Thymus (tissue), 11 donors: Measurements from ENCODE around the gene PARD3. TPM values are rescaled to one million over a fixed set of nuclear protein-coding genes. Genes with fewer than 3 reads are reported as not detected.

ENCODE experiments used
- DNase-seq, 9 donors: peaks; one replicate each; pipeline ENCODE4 v3.0.0-alpha.2; 2013; ENCODE audit warnings: low spot score in 9 of 9, low read depth in 6 of 9, missing footprints in 1 of 9
- H3K27ac ChIP-seq, 2 donors: one replicate each; pipeline ENCODE4 v1.5.1; 2013; ENCODE audit warnings: control low read depth in 1 of 2, low read depth in 1 of 2, low read length in 1 of 2, mild to moderate bottlenecking in 1 of 2, moderate library complexity in 1 of 2
- H3K27me3 ChIP-seq, 2 donors: one replicate each; pipeline ENCODE4 v1.5.1; 2013; ENCODE audit warnings: low read length in 1 of 2; ENCODE audit not compliant: control insufficient read depth in 2 of 2, insufficient read depth in 1 of 2
- H3K36me3 ChIP-seq, 2 donors: one replicate each; pipeline ENCODE4 v1.5.1; 2013; ENCODE audit warnings: low read length in 1 of 2, mild to moderate bottlenecking in 1 of 2, moderate library complexity in 1 of 2; ENCODE audit not compliant: control insufficient read depth in 2 of 2, insufficient read depth in 2 of 2
- H3K4me1 ChIP-seq, 2 donors: one replicate each; pipeline ENCODE4 v1.5.1; 2013; ENCODE audit warnings: low read length in 2 of 2; ENCODE audit not compliant: control insufficient read depth in 2 of 2, insufficient read depth in 2 of 2
- H3K4me3 ChIP-seq, 2 donors: one replicate each; pipeline ENCODE4 v1.5.1; 2013; ENCODE audit warnings: low read length in 2 of 2, control low read depth in 1 of 2, mild to moderate bottlenecking in 1 of 2
- H3K9me3 ChIP-seq, 2 donors: one replicate each; pipeline ENCODE4 v1.5.1; 2013; ENCODE audit warnings: low read length in 1 of 2, mild to moderate bottlenecking in 1 of 2; ENCODE audit not compliant: control insufficient read depth in 2 of 2, insufficient read depth in 1 of 2
- WGBS: extraction: QIAGEN DNeasy Blood & Tissue Kit; methylation state at CpG from one replicate; pipeline ENCODE4 v1.1.7; 2013; 5-methylcytosine and 5-hydroxymethylcytosine counted together
- polyA plus RNA-seq: library from polyadenylated mRNA; stranded (reverse); fragments of 200-250 nt; gene quantifications from one replicate; pipeline ENCODE4 v1.2.3, GENCODE V29; 2013
- total RNA-seq: library from RNA; stranded (reverse); fragments of 120-200 nt; gene quantifications from one replicate; pipeline ENCODE4 v1.2.4, GENCODE V29; 2013
- donor health status: healthy.

Gene PARD3
- total and polyA plus RNA-seq, 2 donors = 13.3 to 23.5 TPM

DNA sequence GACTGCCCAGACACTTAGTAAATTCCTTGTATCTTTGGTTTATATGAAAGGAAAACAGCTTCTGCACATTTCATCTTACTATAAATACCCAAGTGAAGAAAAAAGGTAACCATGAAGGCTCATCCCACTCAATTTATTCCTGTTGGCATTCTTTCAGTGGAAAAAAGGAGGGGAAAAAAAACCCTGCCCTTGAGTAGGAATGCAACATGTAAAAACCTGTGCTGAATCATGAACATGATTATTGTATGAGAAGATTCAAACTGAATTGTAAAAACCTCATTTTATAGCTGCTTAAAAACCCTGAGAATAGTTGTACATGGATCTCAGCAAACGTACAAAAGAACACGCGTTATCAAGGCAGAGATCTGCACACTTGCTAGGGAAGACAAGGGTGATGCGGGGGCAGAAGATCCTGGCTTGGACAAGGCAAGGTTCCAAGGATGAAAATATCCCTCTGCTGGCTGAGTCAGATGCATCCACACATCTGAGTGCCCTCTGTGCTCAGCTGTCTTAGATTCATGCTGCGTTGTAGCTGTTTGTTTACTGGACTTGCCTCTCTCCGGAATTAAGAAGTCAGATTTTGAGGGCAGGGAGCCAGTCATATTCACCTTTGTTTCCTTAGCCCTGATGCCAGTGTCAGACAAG is 658.2 kb downstream of the PARD3 start:
- no peak overlapping the region for H3K27ac ChIP-seq
- no peaks in the 10 kb centered on the region for H3K4me1 ChIP-seq
- no peaks in the 10 kb centered on the region for H3K9me3 ChIP-seq
- no peaks in the 10 kb centered on the region for H3K36me3 ChIP-seq
- WGBS = 96% methylated on average over 6 of the region's 6 CpGs
- no peak overlapping the region for H3K4me3 ChIP-seq
- DNase-seq = no peak
- no peaks in the 10 kb centered on the region for H3K27me3 ChIP-seq

GRCh38 chr10:34155812-34156211 is 659.3 kb downstream of the PARD3 start:
- Histone ChIP-seq H3K36me3 (no peaks in the 10 kb centered on the region), H3K4me3 (no peak overlapping the region), H3K9me3 (no peaks in the 10 kb centered on the region), H3K27ac (no peak overlapping the region), H3K4me1 (no peaks in the 10 kb centered on the region), H3K27me3 (no peaks in the 10 kb centered on the region)
- WGBS = 84% methylated on average over 3 of the region's 3 CpGs
- no peak for DNase-seq

DNA sequence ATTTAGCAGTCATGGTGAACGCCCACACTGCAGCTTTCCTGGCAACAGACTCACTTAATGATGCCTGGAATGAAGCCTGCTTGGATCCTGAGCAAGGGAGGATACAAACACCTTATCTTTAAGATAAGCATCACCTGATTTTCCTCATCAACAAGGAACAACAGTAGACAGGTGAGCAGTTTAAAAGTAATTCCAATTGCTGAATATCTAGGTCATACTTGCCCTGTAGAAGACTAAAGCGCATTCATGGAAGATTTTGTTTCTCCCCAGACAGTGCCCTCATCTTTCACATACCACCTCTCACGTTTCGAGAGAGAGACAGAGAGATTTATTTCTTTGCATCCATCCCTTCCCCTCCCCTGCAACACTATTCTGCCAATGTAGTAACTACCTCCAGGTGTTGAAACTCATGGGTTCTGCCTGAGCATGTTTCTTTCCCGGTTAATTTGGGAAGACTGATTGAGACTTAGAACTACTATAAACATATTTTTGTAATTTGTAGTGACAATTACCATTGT is 660.7 kb downstream of the PARD3 start:
- H3K4me3 ChIP-seq = no peak overlapping the region
- WGBS = 87% methylated on average over 5 of the region's 5 CpGs
- H3K4me1 ChIP-seq = no peaks in the 10 kb centered on the region
- no peaks in the 10 kb centered on the region for H3K27me3 ChIP-seq
- H3K9me3 ChIP-seq = no peaks in the 10 kb centered on the region
- no peaks in the 10 kb centered on the region for H3K36me3 ChIP-seq
- DNase-seq = no peak
- H3K27ac ChIP-seq = no peak overlapping the region

- 97% methylated on average over 4 of the region's 4 CpGs for WGBS
Observed at GRCh38 chr10:34153663-34154382, 661.3 kb downstream of the PARD3 start.

DNA sequence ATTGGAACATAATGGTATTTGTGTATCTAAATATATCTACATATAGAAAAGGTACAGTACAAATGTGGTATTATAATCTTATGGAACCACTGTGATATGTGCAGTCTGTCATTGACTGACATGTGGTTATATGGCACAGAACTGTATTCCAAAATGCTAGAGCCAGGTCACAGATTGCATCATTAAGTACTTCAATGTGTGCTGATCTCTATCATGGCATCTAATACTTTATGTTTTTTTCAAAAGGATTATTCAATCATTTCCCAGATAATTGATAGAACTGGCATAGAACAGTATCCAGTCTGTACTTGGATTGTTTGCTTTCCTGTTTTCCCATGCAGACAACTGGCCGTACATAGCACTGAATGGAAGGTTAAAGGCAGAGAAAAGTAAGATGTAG is 662.7 kb downstream of the PARD3 start:
- Histone ChIP-seq H3K27ac (no peak overlapping the region), H3K4me3 (no peak overlapping the region), H3K4me1 (no peaks in the 10 kb centered on the region), H3K27me3 (no peaks in the 10 kb centered on the region), H3K36me3 (no peaks in the 10 kb centered on the region), H3K9me3 (no peaks in the 10 kb centered on the region)
- no peak for DNase-seq
- 48% methylated on average over 1 of the region's 1 CpG for WGBS

More at GRCh38 chr10:34153663-34154382, 661.3 kb downstream of the PARD3 start:
- Histone ChIP-seq H3K4me1 (no peaks in the 10 kb centered on the region), H3K27me3 (no peaks in the 10 kb centered on the region), H3K27ac (no peak overlapping the region), H3K36me3 (no peaks in the 10 kb centered on the region), H3K9me3 (no peaks in the 10 kb centered on the region), H3K4me3 (no peak overlapping the region)
- no peak for DNase-seq

DNA sequence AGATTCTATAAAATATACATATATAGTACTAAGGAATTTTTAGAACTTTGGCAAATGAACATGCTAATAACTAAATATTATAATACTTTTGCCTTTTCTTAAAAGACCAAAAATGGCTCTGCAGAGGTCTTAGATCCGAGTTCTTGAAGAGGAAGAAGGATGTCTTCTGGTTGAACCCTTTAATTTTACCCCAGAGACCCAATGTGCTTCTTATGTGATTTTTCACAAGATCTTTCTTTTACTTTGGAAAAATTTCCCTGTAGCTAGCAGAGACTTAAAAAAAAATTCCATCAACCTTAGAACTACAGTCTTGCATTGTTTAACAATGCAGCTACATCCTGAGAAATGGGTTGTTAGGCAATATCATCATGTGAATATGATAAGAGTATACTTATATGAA is 663.2 kb downstream of the PARD3 start:
- no peaks in the 10 kb centered on the region for H3K9me3 ChIP-seq
- no peaks in the 10 kb centered on the region for H3K4me1 ChIP-seq
- H3K27me3 ChIP-seq = no peaks in the 10 kb centered on the region
- no peak overlapping the region for H3K4me3 ChIP-seq
- H3K36me3 ChIP-seq = no peaks in the 10 kb centered on the region
- 90% methylated on average over 1 of the region's 1 CpG for WGBS
- H3K27ac ChIP-seq = no peak overlapping the region
- DNase-seq = no peak

GRCh38 chr10:34151481-34151880 is 663.6 kb downstream of the PARD3 start:
- Histone ChIP-seq H3K27ac (no peak overlapping the region), H3K4me1 (no peaks in the 10 kb centered on the region), H3K4me3 (no peak overlapping the region), H3K27me3 (no peaks in the 10 kb centered on the region), H3K36me3 (no peaks in the 10 kb centered on the region), H3K9me3 (no peaks in the 10 kb centered on the region)
- WGBS = 99% methylated on average over 3 of the region's 3 CpGs
- DNase-seq = no peak

DNA sequence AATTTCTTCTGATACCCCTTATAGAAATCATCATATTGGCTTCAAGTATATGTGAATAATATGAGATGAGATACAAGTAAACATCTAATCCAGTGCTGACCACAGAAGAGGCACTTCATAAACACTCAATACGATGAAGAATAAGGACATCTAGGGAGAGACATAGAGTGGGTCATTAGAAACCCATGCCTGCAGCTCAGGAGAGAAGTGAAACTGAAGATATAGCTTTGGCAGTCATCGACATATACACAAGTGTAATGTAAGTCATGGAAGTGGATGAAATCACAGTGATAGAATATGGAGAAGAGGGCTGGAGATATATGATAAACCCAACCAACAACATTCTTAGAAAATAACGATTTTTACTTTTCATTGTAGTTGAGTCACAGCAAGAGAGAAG is 665.0 kb downstream of the PARD3 start:
- no peaks in the 10 kb centered on the region for H3K27me3 ChIP-seq
- H3K4me1 ChIP-seq = no peaks in the 10 kb centered on the region
- H3K9me3 ChIP-seq = no peaks in the 10 kb centered on the region
- no peak for DNase-seq
- 95% methylated on average over 3 of the region's 3 CpGs for WGBS
- no peak overlapping the region for H3K27ac ChIP-seq
- no peaks in the 10 kb centered on the region for H3K36me3 ChIP-seq
- H3K4me3 ChIP-seq = no peak overlapping the region

DNA sequence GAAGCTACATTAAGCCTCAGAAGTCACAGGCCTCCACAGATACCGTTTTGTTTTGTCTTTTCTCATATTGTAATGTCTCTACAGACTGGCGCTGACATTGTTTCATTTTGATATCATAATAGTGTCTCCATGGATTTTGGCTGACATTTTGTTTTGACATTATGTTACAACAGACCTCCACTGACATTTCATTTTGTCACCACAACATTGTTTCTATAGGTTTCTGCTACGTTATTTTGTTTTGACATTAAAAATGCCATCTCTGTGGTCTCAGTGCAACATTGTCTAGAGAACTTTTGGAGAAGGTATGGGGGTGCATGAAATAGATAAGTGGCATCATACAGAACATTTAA is 666.8 kb downstream of the PARD3 start:
- no peaks in the 10 kb centered on the region for H3K36me3 ChIP-seq
- H3K4me1 ChIP-seq = no peaks in the 10 kb centered on the region
- DNase-seq = no peak
- H3K27me3 ChIP-seq = no peaks in the 10 kb centered on the region
- WGBS = 92% methylated on average over 3 of the region's 3 CpGs
- no peaks in the 10 kb centered on the region for H3K9me3 ChIP-seq
- H3K4me3 ChIP-seq = no peak overlapping the region
- H3K27ac ChIP-seq = no peak overlapping the region
